GM21717 (cell line): Measurements from ENCODE around the gene BCL7A.
"Not testable (repeated sequence)": the region's sequence is repeated elsewhere in the genome, so short reads cannot be mapped to it uniquely, and the experiment has no call there.

Experiments used
- ATAC-seq: cut with Tn5 transposase; IDR thresholded peaks from one replicate; pipeline ENCODE4 v1.9.1; 2021; ENCODE audit warnings: mild to moderate bottlenecking, moderate library complexity; ENCODE audit not compliant: unreplicated experiment

The BCL7A gene

GRCh38 chr12:122089077-122089476 is 67.4 kb downstream of the BCL7A start:
- no peak for ATAC-seq

- no peak for ATAC-seq
These were observed 69.3 kb downstream of the BCL7A start for GRCh38 chr12:122090759-122091515.

- no peak for ATAC-seq
These were observed 71.6 kb downstream of the BCL7A start for GRCh38 chr12:122093098-122093883.

- ATAC-seq = no peak
These were observed 72.6 kb downstream of the BCL7A start for GRCh38 chr12:122094137-122094734.

GRCh38 chr12:122094735-122095631 is 73.3 kb downstream of the BCL7A start:
- ATAC-seq = no peak

- no peak for ATAC-seq
These were observed 74.3 kb downstream of the BCL7A start for GRCh38 chr12:122096014-122096413.

- ATAC-seq = no peak
These were observed 75.0 kb downstream of the BCL7A start for GRCh38 chr12:122096591-122097149.

- no peak for ATAC-seq
These were observed 75.9 kb downstream of the BCL7A start for GRCh38 chr12:122097584-122097926.

- ATAC-seq = no peak
These were observed 76.5 kb downstream of the BCL7A start for GRCh38 chr12:122097927-122098756.

- no peak for ATAC-seq
These were observed 77.6 kb downstream of the BCL7A start for GRCh38 chr12:122099280-122099749.

- ATAC-seq = no peak
These were observed 78.2 kb downstream of the BCL7A start for GRCh38 chr12:122099856-122100255.

- no peak for ATAC-seq
These were observed 78.9 kb downstream of the BCL7A start for GRCh38 chr12:122100568-122100967.

GRCh38 chr12:122102331-122102730 is 80.6 kb downstream of the BCL7A start:
- no peak for ATAC-seq

- no peak for ATAC-seq
These were observed 83.2 kb downstream of the BCL7A start for GRCh38 chr12:122104844-122105243.

- ATAC-seq = not testable (repeated sequence)
These were observed 83.8 kb downstream of the BCL7A start for GRCh38 chr12:122105496-122105895.

GRCh38 chr12:122106843-122107242 is 85.2 kb downstream of the BCL7A start:
- no peak for ATAC-seq

- no peak for ATAC-seq
These were observed 85.6 kb downstream of the BCL7A start for GRCh38 chr12:122107261-122107660.

GRCh38 chr12:122111089-122111641 is 89.5 kb downstream of the BCL7A start:
- ATAC-seq = no peak
